HCT116 (cell line): Measurements from ENCODE around the gene GBE1. TPM values are rescaled to one million over a fixed set of nuclear protein-coding genes. Genes with fewer than 3 reads are reported as not detected.

Source experiments
- ATAC-seq: fragments of 200-7000 bp; cut with Tn5 transposase; 2 replicates; pipeline ENCODE4 v1.9.1; 2020; ENCODE audit warnings: mild to moderate bottlenecking, moderate library complexity
- BruUV-seq: library from RNA; stranded (reverse); fragments of 400-500 nt; replicated peaks from 2 replicates; lab custom pipeline; 2021; lab: Mats Ljungman, UMichigan
- CTCF ChIA-PET: fragments of 300-600 bp; sonication (Branson Sonifier 250); formaldehyde crosslinking; loops from one replicate; lab custom pipeline; 2021; ENCODE audit warnings: antibody characterized with exemption; lab: Charles Lee
- POLR2A ChIA-PET: fragments of 300-600, 350-600 bp; sonication (Branson Sonifier 250); formaldehyde crosslinking; loops from one replicate; lab custom pipeline; 2021; ENCODE audit warnings: antibody characterized with exemption; lab: Charles Lee
- RAD21 ChIA-PET, 2 experiments: fragments of 300-600 bp; sonication (Branson Sonifier 250); formaldehyde crosslinking; loops; one replicate each; lab custom pipeline; 2023; ENCODE audit warnings: low total read pairs in 2 of 2; ENCODE audit not compliant: uncharacterized antibody in 2 of 2, unreplicated experiment in 2 of 2, low non-redundant PET in 1 of 2; lab: Charles Lee
- DNase-seq: peaks from one replicate; pipeline ENCODE4 v3.0.0-alpha.2; 2010; ENCODE audit warnings: low read depth, low spot score
- H2AFZ ChIP-seq: fragments of 200-600 bp; shearing (Covaris generic), sonication (generic); 2 replicates; pipeline ENCODE4 v1.6.1; 2017; ENCODE audit warnings: low read depth, mixed run types, mixed read lengths, antibody characterized with exemption, low read length; ENCODE audit not compliant: poor library complexity, severe bottlenecking
- H3K27ac ChIP-seq: 2 replicates; pipeline ENCODE4 v1.5.1; 2012; ENCODE audit warnings: low read depth, low read length
- H3K27me3 ChIP-seq: fragments of 200-600 bp; sonication (generic); 2 replicates; pipeline ENCODE4 v1.6.1; 2016; ENCODE audit warnings: mixed run types, low read length, mixed read lengths; ENCODE audit not compliant: insufficient read depth
- H3K36me3 ChIP-seq, 2 experiments: fragments of 200-500 bp in 1 of 2; fragments of 200-600 bp in 1 of 2; sonication (Bioruptor generic) in 1 of 2; sonication (generic) in 1 of 2; 2 replicates each; pipeline versions ENCODE4 v1.5.1 to v1.6.1; 2014 to 2016; ENCODE audit warnings: low read length in 2 of 2, inconsistent platforms in 1 of 2, mixed read lengths in 1 of 2, mixed run types in 1 of 2; ENCODE audit not compliant: insufficient read depth in 2 of 2, control insufficient read depth in 1 of 2
- H3K4me1 ChIP-seq, 2 experiments: fragments of 200-600 bp in 1 of 2; sonication (generic) in 1 of 2; 2 replicates each; pipeline versions ENCODE4 v1.5.1 to v1.6.1; 2012 to 2017; ENCODE audit warnings: low read length in 2 of 2, inconsistent platforms in 1 of 2, mild to moderate bottlenecking in 1 of 2, mixed read lengths in 1 of 2, mixed run types in 1 of 2, moderate library complexity in 1 of 2; ENCODE audit not compliant: insufficient read depth in 2 of 2, control insufficient read depth in 1 of 2
- H3K4me2 ChIP-seq: fragments of 200-600 bp; sonication (generic); 2 replicates; pipeline ENCODE4 v1.6.1; 2017; ENCODE audit warnings: mixed run types, low read length, mixed read lengths
- H3K4me3 ChIP-seq, 2 experiments: fragments of 200-600 bp in 1 of 2; sonication (generic) in 1 of 2; replicated peaks in 1 of 2; 2 replicates each; pipeline ENCODE4 v1.5.1; 2011 to 2016; ENCODE audit warnings: low read length in 2 of 2, control low read depth in 1 of 2, low read depth in 1 of 2, mild to moderate bottlenecking in 1 of 2, mixed read lengths in 1 of 2, mixed run types in 1 of 2
- H3K79me2 ChIP-seq: fragments of 200-600 bp; sonication (generic); 2 replicates; pipeline ENCODE4 v1.6.1; 2017; ENCODE audit warnings: mild to moderate bottlenecking, mixed run types, low read length, moderate library complexity, mixed read lengths; ENCODE audit not compliant: insufficient read depth
- H3K9ac ChIP-seq: fragments of 200-600 bp; sonication (generic); 2 replicates; pipeline ENCODE4 v1.6.1; 2016; ENCODE audit warnings: low read length, mixed read lengths
- H3K9me2 ChIP-seq: fragments of 200-600 bp; sonication (generic), shearing (Covaris generic); 2 replicates; pipeline ENCODE4 v1.6.1; 2017; ENCODE audit warnings: mixed run types, mild to moderate bottlenecking, moderate library complexity; ENCODE audit not compliant: insufficient read depth
- H3K9me3 ChIP-seq, 2 experiments: fragments of 200-500 bp in 1 of 2; fragments of 200-600 bp in 1 of 2; sonication (Bioruptor generic) in 1 of 2; sonication (generic) in 1 of 2; 2 replicates each; pipeline ENCODE4 v1.6.1; 2014 to 2017; ENCODE audit warnings: low read length in 2 of 2, mixed read lengths in 2 of 2, inconsistent platforms in 1 of 2, low read depth in 1 of 2, mild to moderate bottlenecking in 1 of 2, mixed run types in 1 of 2, moderate library complexity in 1 of 2; ENCODE audit not compliant: control insufficient read depth in 1 of 2, insufficient read depth in 1 of 2
- H4K20me1 ChIP-seq: fragments of 200-600 bp; sonication (generic), shearing (Covaris generic); 2 replicates; pipeline ENCODE4 v1.6.1; 2017; ENCODE audit warnings: mixed run types, mild to moderate bottlenecking, moderate library complexity; ENCODE audit not compliant: insufficient read depth
- CBX3 ChIP-seq: IDR thresholded peaks from 2 replicates; pipeline ENCODE4 v1.6.1; 2012; ENCODE audit warnings: low read depth
- CEBPB ChIP-seq: IDR thresholded peaks from 2 replicates; pipeline ENCODE4 v1.6.1; 2012; ENCODE audit warnings: low read depth
- CTCF ChIP-seq, 3 experiments: fragments of 200-600 bp in 1 of 3; sonication (generic) in 1 of 3; IDR thresholded peaks in 2 of 3; conservative IDR thresholded peaks in 1 of 3; 2 replicates each; pipeline ENCODE4 v1.5.1; 2012 to 2017; ENCODE audit warnings: low read depth in 2 of 3, low read length in 2 of 3, antibody characterized with exemption in 1 of 3, borderline replicate concordance in 1 of 3, control low read depth in 1 of 3, mild to moderate bottlenecking in 1 of 3, mixed read lengths in 1 of 3, mixed run types in 1 of 3, moderate library complexity in 1 of 3; ENCODE audit not compliant: insufficient read depth in 1 of 3
- EGR1 ChIP-seq: IDR thresholded peaks from 2 replicates; pipeline ENCODE4 v1.6.1; 2012; ENCODE audit warnings: low read depth
- ELF1 ChIP-seq: IDR thresholded peaks from 2 replicates; pipeline ENCODE4 v1.6.1; 2012; ENCODE audit warnings: low read depth, borderline replicate concordance
- EZH2 ChIP-seq: fragments of 200-600 bp; sonication (generic); IDR thresholded peaks from 2 replicates; pipeline ENCODE4 v1.6.1; 2017; ENCODE audit warnings: antibody characterized with exemption, mixed run types
- FOSL1 ChIP-seq: IDR thresholded peaks from 2 replicates; pipeline ENCODE4 v1.6.1; 2012; ENCODE audit warnings: low read depth
- JUND ChIP-seq: IDR thresholded peaks from 2 replicates; pipeline ENCODE4 v1.6.1; 2012
- MAX ChIP-seq: IDR thresholded peaks from 2 replicates; pipeline ENCODE4 v1.6.1; 2012
- POLR2A ChIP-seq: IDR thresholded peaks from 2 replicates; pipeline ENCODE4 v1.7.0; 2011; ENCODE audit warnings: borderline replicate concordance; ENCODE audit not compliant: insufficient read depth, insufficient read length; ENCODE audit errors: extremely low read depth
- POLR2AphosphoS5 ChIP-seq: IDR thresholded peaks from 2 replicates; pipeline ENCODE4 v1.6.1; 2011; ENCODE audit warnings: mild to moderate bottlenecking, low read depth, low read length, moderate library complexity
- SIN3A ChIP-seq: IDR thresholded peaks from 2 replicates; pipeline ENCODE4 v1.6.1; 2012; ENCODE audit warnings: low read depth
- TCF7L2 ChIP-seq: IDR thresholded peaks from 2 replicates; pipeline ENCODE4 v1.7.0; 2011; ENCODE audit warnings: borderline replicate concordance, inconsistent platforms; ENCODE audit not compliant: insufficient read depth, insufficient read length; ENCODE audit errors: extremely low read depth
- YY1 ChIP-seq: IDR thresholded peaks from 2 replicates; pipeline ENCODE4 v1.6.1; 2011; ENCODE audit warnings: low read length, low read depth, moderate library complexity, mild to moderate bottlenecking; ENCODE audit not compliant: insufficient replicate concordance; ENCODE audit errors: extremely low read depth
- ZBTB33 ChIP-seq: IDR thresholded peaks from 2 replicates; pipeline ENCODE4 v1.6.1; 2011; ENCODE audit warnings: mild to moderate bottlenecking, low read length, moderate library complexity; ENCODE audit not compliant: insufficient replicate concordance; ENCODE audit errors: extremely low read depth
- ZFX ChIP-seq: fragments of 450-650 bp; IDR thresholded peaks from 2 replicates; pipeline ENCODE4 v1.6.1; 2017
- intact Hi-C: fragments of 100-400 bp; cut with micrococcal nuclease; formaldehyde crosslinking; loops from 2 replicates; pipeline ENCODE4 v1.10.0; 2022
- total RNA-seq: library from RNA; stranded (reverse); gene quantifications from one replicate; pipeline ENCODE4 v1.2.1, GENCODE V29; 2021; ENCODE audit not compliant: unreplicated experiment

The GBE1 gene
- total RNA-seq, 1 experiment from 2014 or later: 27.7 TPM

GRCh38 chr3:81465510-81466200 lies 295.8 kb downstream of the GBE1 start:
- no peak for DNase-seq
- Histone ChIP-seq H3K27me3 (peaks cover 14% of the 10 kb centered on the region), H3K4me3 (no peak overlapping the region), H3K4me2 (no peak overlapping the region), H3K36me3 (no peaks in the 10 kb centered on the region), H3K9ac (no peak overlapping the region), H3K9me3 (no peaks in the 10 kb centered on the region), H4K20me1 (no peaks in the 10 kb centered on the region), H3K4me1 (no peaks in the 10 kb centered on the region), H3K9me2 (no peaks in the 10 kb centered on the region), H3K79me2 (no peaks in the 10 kb centered on the region), H2AFZ (no peak overlapping the region), H3K27ac (no peak overlapping the region)
- RAD21 ChIA-PET: no interaction called here
- CTCF ChIA-PET: no interaction called here
- no peak for TF ChIP-seq TCF7L2
- TF ChIP-seq EGR1: no peak
- TF ChIP-seq ZFX: no peak
- TF ChIP-seq POLR2A: no peak
- TF ChIP-seq ELF1: no peak
- TF ChIP-seq FOSL1: no peak
- no peak for TF ChIP-seq POLR2AphosphoS5
- no peak for TF ChIP-seq EZH2
- TF ChIP-seq CBX3: no peak
- TF ChIP-seq SIN3A: no peak
- no TSS peak for BruUV-seq
- POLR2A ChIA-PET: no interaction called here
- no peak for ATAC-seq
- intact Hi-C loops: no loop called here

- POLR2A ChIA-PET: no interaction called here
- Histone ChIP-seq H3K9me3 (no peaks in the 10 kb centered on the region), H3K9ac (no peak overlapping the region), H4K20me1 (no peaks in the 10 kb centered on the region), H3K27me3 (peaks cover 7% of the 10 kb centered on the region), H3K4me1 (no peaks in the 10 kb centered on the region), H3K4me2 (no peak overlapping the region), H3K9me2 (no peaks in the 10 kb centered on the region), H3K4me3 (no peak overlapping the region), H3K79me2 (no peaks in the 10 kb centered on the region), H3K36me3 (no peaks in the 10 kb centered on the region), H2AFZ (no peak overlapping the region), H3K27ac (no peak overlapping the region)
- no peak for ATAC-seq
- RAD21 ChIA-PET: no interaction called here
- CTCF ChIA-PET: no interaction called here
- DNase-seq: no peak
- intact Hi-C loops: no loop called here
- no TSS peak for BruUV-seq
- TF ChIP-seq TCF7L2 (no peak), MAX (no peak), EZH2 (no peak), ZBTB33 (no peak), POLR2A (no peak), YY1 (no peak), SIN3A (no peak), CTCF (IDR thresholded peaks at IDR 0.05 in 2 of 3, conservative IDR thresholded peaks at IDR 0.05 in 1 of 3; ENCODE audit: borderline replicate concordance in 1 of 3, insufficient read depth in 1 of 3, low read depth in 2 of 3, low read length in 2 of 3) (no peak), ELF1 (no peak), FOSL1 (no peak), POLR2AphosphoS5 (no peak), CEBPB (no peak), JUND (no peak)
These were observed 297.7 kb downstream of the GBE1 start for GRCh38 chr3:81463781-81464180.
